Hematopoietic multipotent progenitor cell treated with erythropoietin and hydrocortisone succinate and interleukin-3 and kit ligand, for 4 days (in vitro differentiated cells): Measurements from ENCODE around the gene NTN1.

Experiments used
- DNase-seq: peaks from one replicate; pipeline ENCODE4 v3.0.0-alpha.2; 2015

NTN1 gene

GRCh38 chr17:9220398-9221146, 199.3 kb downstream of the NTN1 start:
- DNase-seq = no peak

- DNase-seq = no peak
These were observed 200.0 kb downstream of the NTN1 start for GRCh38 chr17:9221147-9221921.

GRCh38 chr17:9221922-9222180, 200.5 kb downstream of the NTN1 start:
- no peak for DNase-seq

- DNase-seq = no peak
These were observed 202.2 kb downstream of the NTN1 start for GRCh38 chr17:9223531-9223930.

GRCh38 chr17:9224485-9224884, 203.2 kb downstream of the NTN1 start:
- DNase-seq = no peak

- no peak for DNase-seq
These were observed 204.2 kb downstream of the NTN1 start for GRCh38 chr17:9225305-9226101.

- DNase-seq = no peak
These were observed 205.0 kb downstream of the NTN1 start for GRCh38 chr17:9226130-9226793.

GRCh38 chr17:9226794-9227135, 205.5 kb downstream of the NTN1 start:
- DNase-seq = no peak

- DNase-seq = no peak
These were observed 206.6 kb downstream of the NTN1 start for GRCh38 chr17:9227819-9228407.

- DNase-seq = no peak
These were observed 207.3 kb downstream of the NTN1 start for GRCh38 chr17:9228408-9229159.

- no peak for DNase-seq
These were observed 208.0 kb downstream of the NTN1 start for GRCh38 chr17:9229160-9229825.

- DNase-seq = no peak
These were observed 208.5 kb downstream of the NTN1 start for GRCh38 chr17:9229826-9230201.

GRCh38 chr17:9230346-9230745, 209.0 kb downstream of the NTN1 start:
- DNase-seq = no peak

- DNase-seq = no peak
These were observed 209.6 kb downstream of the NTN1 start for GRCh38 chr17:9230861-9231260.

- no peak for DNase-seq
These were observed 210.3 kb downstream of the NTN1 start for GRCh38 chr17:9231449-9232154.

- no peak for DNase-seq
These were observed 210.8 kb downstream of the NTN1 start for GRCh38 chr17:9232155-9232475.

- DNase-seq = peak; percentile 65
These were observed 211.4 kb downstream of the NTN1 start for GRCh38 chr17:9232591-9233270.

GRCh38 chr17:9233271-9233599, 211.9 kb downstream of the NTN1 start:
- no peak for DNase-seq

- DNase-seq = no peak
These were observed 212.5 kb downstream of the NTN1 start for GRCh38 chr17:9233761-9234160.

GRCh38 chr17:9234389-9234945, 213.2 kb downstream of the NTN1 start:
- no peak for DNase-seq
